HFFc6 (cell line): Measurements from ENCODE around the gene PPAN. TPM values are rescaled to one million over a fixed set of nuclear protein-coding genes. Genes with fewer than 3 reads are reported as not detected.

ENCODE experiments used
- DNase-seq: peaks from one replicate; pipeline ENCODE4 v3.0.0-alpha.2; 2018
- H3K27ac Mint-ChIP-seq: 2 replicates; pipeline ENCODE4 v1.8.0; 2020; ENCODE audit warnings: mild to moderate bottlenecking, mixed read lengths
- H3K27me3 Mint-ChIP-seq: 2 replicates; pipeline ENCODE4 v1.8.0; 2021; ENCODE audit warnings: mild to moderate bottlenecking, moderate library complexity, mixed read lengths; ENCODE audit not compliant: insufficient read depth
- H3K36me3 Mint-ChIP-seq: 2 replicates; pipeline ENCODE4 v1.8.0; 2021; ENCODE audit warnings: low read depth, mixed read lengths
- H3K4me1 Mint-ChIP-seq: 2 replicates; pipeline ENCODE4 v1.8.0; 2020; ENCODE audit warnings: low read depth, mixed read lengths
- H3K4me3 Mint-ChIP-seq: 2 replicates; pipeline ENCODE4 v1.8.0; 2020; ENCODE audit warnings: mild to moderate bottlenecking, moderate library complexity, mixed read lengths
- H3K9me3 Mint-ChIP-seq: 2 replicates; pipeline ENCODE4 v1.8.0; 2020; ENCODE audit warnings: mild to moderate bottlenecking, mixed read lengths
- CTCF ChIP-seq: fragments of 200-600 bp; sonication (generic); IDR thresholded peaks from 2 replicates; pipeline ENCODE4 v1.5.0; 2021; ENCODE audit warnings: antibody characterized with exemption, mild to moderate bottlenecking
- total RNA-seq, 6 experiments: library from RNA; stranded (reverse); fragmentation: NEBNext Ultra II Directional; extraction: Animal tissue kit (Norgen Biotek cat#: 25700); gene quantifications; 2 replicates in 1 of 6; 3 replicates in 5 of 6; pipeline ENCODE4 v1.2.3, GENCODE V29; 2021

The PPAN gene
- total RNA-seq, 6 experiments from 2014 or later: 36.4 to 42.2 (median 41.0) TPM

- peak; percentile 40 for DNase-seq
- Mint-ChIP-seq H3K27me3 (peaks cover 25% of the 10 kb centered on the region), H3K4me1 (peaks cover 2% of the 10 kb centered on the region), H3K4me3 (no peak overlapping the region), H3K9me3 (peaks cover 4% of the 10 kb centered on the region; the same call in 1 of the 2 replicates), H3K36me3 (no peaks in the 10 kb centered on the region), H3K27ac (no peak overlapping the region)
- peak; percentile 77 for TF ChIP-seq CTCF
Measured at GRCh38 chr19:10074153-10074552, 32.0 kb upstream of the PPAN start.

- Mint-ChIP-seq H3K4me1 (no peaks in the 10 kb centered on the region), H3K27me3 (peaks cover 28% of the 10 kb centered on the region), H3K27ac (no peak overlapping the region), H3K4me3 (no peak overlapping the region), H3K9me3 (peaks cover 4% of the 10 kb centered on the region; the same call in 1 of the 2 replicates), H3K36me3 (no peaks in the 10 kb centered on the region)
- TF ChIP-seq CTCF: no peak
- DNase-seq: no peak
Measured at GRCh38 chr19:10076535-10076934, 29.6 kb upstream of the PPAN start.

DNA sequence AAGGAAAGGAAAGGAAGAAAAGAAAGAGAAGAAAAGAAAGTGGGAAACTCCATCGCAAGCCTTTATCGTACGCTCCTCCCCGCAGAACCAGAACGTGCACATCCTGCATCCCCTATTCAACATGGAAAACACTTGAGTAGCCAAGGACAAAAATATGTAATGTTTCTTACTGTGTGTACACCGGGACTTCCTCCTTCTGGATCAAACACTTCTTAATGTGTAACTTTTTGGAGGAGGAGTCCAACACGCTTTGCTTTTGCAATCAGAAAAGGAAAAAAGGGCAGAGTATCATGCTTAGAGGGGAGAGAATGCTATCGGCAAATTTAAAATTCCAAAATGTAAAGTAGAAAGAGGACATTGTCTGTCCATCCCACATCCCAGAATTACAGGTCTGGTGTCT is 27.8 kb upstream of the PPAN start:
- Mint-ChIP-seq H3K27ac (no peak overlapping the region), H3K4me3 (no peak overlapping the region), H3K27me3 (peaks cover 24% of the 10 kb centered on the region), H3K36me3 (no peaks in the 10 kb centered on the region), H3K4me1 (no peaks in the 10 kb centered on the region), H3K9me3 (peaks cover 4% of the 10 kb centered on the region; the same call in 1 of the 2 replicates)
- no peak for TF ChIP-seq CTCF
- no peak for DNase-seq

- no peak for DNase-seq
- Mint-ChIP-seq H3K9me3 (peaks cover 2% of the 10 kb centered on the region; the same call in 1 of the 2 replicates), H3K27me3 (peaks cover 25% of the 10 kb centered on the region), H3K4me1 (no peaks in the 10 kb centered on the region), H3K36me3 (no peaks in the 10 kb centered on the region), H3K27ac (no peak overlapping the region), H3K4me3 (no peak overlapping the region)
- TF ChIP-seq CTCF: no peak
Measured at GRCh38 chr19:10079031-10079453, 27.1 kb upstream of the PPAN start.

DNA sequence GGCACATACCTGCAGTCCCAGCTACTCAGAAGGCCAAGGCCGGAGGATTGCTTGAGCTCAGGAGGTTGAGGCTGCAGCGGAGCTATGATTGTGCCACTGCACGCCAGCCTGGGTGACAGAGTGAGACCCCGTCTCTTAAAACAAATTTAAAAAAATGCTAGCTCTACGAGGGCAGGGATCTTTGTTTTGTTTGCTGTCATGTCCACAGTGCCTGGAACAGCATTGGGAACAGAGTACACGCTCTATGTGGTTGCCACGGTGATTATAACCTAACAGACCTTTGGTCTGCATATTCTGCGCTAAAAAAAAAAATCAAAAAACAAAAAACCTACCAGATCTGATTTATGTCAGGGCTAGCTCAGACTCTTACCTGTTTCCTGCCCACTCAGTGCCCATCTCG is 22.3 kb upstream of the PPAN start:
- TF ChIP-seq CTCF: no peak
- Mint-ChIP-seq H3K4me3 (no peak overlapping the region), H3K36me3 (no peaks in the 10 kb centered on the region), H3K4me1 (no peaks in the 10 kb centered on the region), H3K27ac (no peak overlapping the region), H3K9me3 (no peaks in the 10 kb centered on the region), H3K27me3 (peaks cover 8% of the 10 kb centered on the region)
- DNase-seq: no peak

DNA sequence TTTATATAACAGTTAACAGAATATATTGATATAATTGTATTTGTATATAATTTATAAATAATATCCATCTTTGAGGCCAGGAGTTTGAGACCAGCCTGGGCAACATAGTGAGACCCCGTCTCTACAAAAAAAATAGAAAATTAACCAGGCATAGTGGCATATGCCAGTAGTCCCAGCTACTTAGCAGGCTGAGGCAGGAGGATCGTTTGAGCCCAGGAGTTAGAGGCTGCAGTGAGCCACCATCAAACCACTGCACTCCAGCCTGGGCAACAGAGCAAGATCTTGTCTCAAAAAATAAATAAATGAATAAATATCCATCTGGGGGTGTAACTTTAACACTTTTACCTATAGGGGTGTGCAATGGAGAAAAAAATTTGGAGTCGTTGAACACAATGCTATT is 21.4 kb upstream of the PPAN start:
- Mint-ChIP-seq H3K27ac (no peak overlapping the region), H3K4me3 (peak overlapping the region; percentile 85; the same call in 1 of the 2 replicates), H3K9me3 (no peaks in the 10 kb centered on the region), H3K4me1 (no peaks in the 10 kb centered on the region), H3K36me3 (peaks cover under 1% of the 10 kb centered on the region), H3K27me3 (peaks cover 6% of the 10 kb centered on the region)
- no peak for DNase-seq
- TF ChIP-seq CTCF: no peak
